H9 (cell line): ENCODE results near the gene ZNF319. TPM values are rescaled to one million over a fixed set of nuclear protein-coding genes. Genes with fewer than 3 reads are reported as not detected.

Source experiments
- DNase-seq: peaks from one replicate; pipeline ENCODE4 v3.0.0-alpha.2; 2017
- H2AFZ ChIP-seq: one replicate; pipeline ENCODE4 v1.6.1; 2013; ENCODE audit warnings: mild to moderate bottlenecking, low read length, control low read depth, moderate library complexity
- H2AK5ac ChIP-seq: 2 replicates; pipeline ENCODE4 v1.6.1; 2013; ENCODE audit warnings: low read length, control low read depth, mixed read lengths; ENCODE audit not compliant: insufficient read length
- H2BK120ac ChIP-seq: one replicate; pipeline ENCODE4 v1.6.1; 2013; ENCODE audit warnings: low read depth, mild to moderate bottlenecking, low read length, control low read depth, inconsistent platforms; ENCODE audit not compliant: poor library complexity, severe bottlenecking
- H2BK12ac ChIP-seq: 2 replicates; pipeline ENCODE4 v1.6.1; 2013; ENCODE audit warnings: low read length, control low read depth, mixed read lengths, low read depth; ENCODE audit not compliant: insufficient read length
- H2BK15ac ChIP-seq: 2 replicates; pipeline ENCODE4 v1.6.1; 2013; ENCODE audit warnings: low read depth, low read length, control low read depth
- H2BK20ac ChIP-seq: one replicate; pipeline ENCODE4 v1.6.1; 2013; ENCODE audit warnings: low read depth, mild to moderate bottlenecking, low read length, control low read depth, inconsistent platforms; ENCODE audit not compliant: poor library complexity, severe bottlenecking
- H2BK5ac ChIP-seq: 2 replicates; pipeline ENCODE4 v1.6.1; 2013; ENCODE audit warnings: low read length, control low read depth, mixed read lengths; ENCODE audit not compliant: insufficient read length
- H3K14ac ChIP-seq: 2 replicates; pipeline ENCODE4 v1.6.1; 2013; ENCODE audit warnings: low read length, control low read depth; ENCODE audit not compliant: insufficient read depth
- H3K18ac ChIP-seq: 2 replicates; pipeline ENCODE4 v1.6.1; 2013; ENCODE audit warnings: low read depth, mild to moderate bottlenecking, mixed read lengths, low read length, control low read depth; ENCODE audit not compliant: insufficient read length
- H3K23ac ChIP-seq: 2 replicates; pipeline ENCODE4 v1.6.1; 2013; ENCODE audit warnings: low read length, control low read depth, mixed read lengths, low read depth; ENCODE audit not compliant: insufficient read length
- H3K23me2 ChIP-seq: 2 replicates; pipeline ENCODE4 v1.6.1; 2013; ENCODE audit warnings: low read depth, mild to moderate bottlenecking, mixed read lengths, low read length, control low read depth; ENCODE audit not compliant: insufficient read length, poor library complexity, severe bottlenecking
- H3K27ac ChIP-seq: 2 replicates; pipeline ENCODE4 v1.5.1; 2013; ENCODE audit warnings: low read length, control low read depth, mixed read lengths, low read depth; ENCODE audit not compliant: insufficient read length
- H3K27me3 ChIP-seq: 2 replicates; pipeline ENCODE4 v1.6.1; 2013; ENCODE audit warnings: low read length, control low read depth, inconsistent platforms; ENCODE audit not compliant: insufficient read depth
- H3K4ac ChIP-seq: 2 replicates; pipeline ENCODE4 v1.6.1; 2013; ENCODE audit warnings: low read depth, mild to moderate bottlenecking, control low read depth, inconsistent platforms, low read length, moderate library complexity
- H3K4me1 ChIP-seq: 2 replicates; pipeline ENCODE4 v1.6.1; 2013; ENCODE audit warnings: low read length, control low read depth, inconsistent platforms; ENCODE audit not compliant: insufficient read depth
- H3K4me2 ChIP-seq: 2 replicates; pipeline ENCODE4 v1.6.1; 2013; ENCODE audit warnings: low read length, control low read depth, mixed read lengths; ENCODE audit not compliant: insufficient read length, insufficient read depth
- H3K56ac ChIP-seq: 2 replicates; pipeline ENCODE4 v1.6.1; 2013; ENCODE audit warnings: low read depth, mild to moderate bottlenecking, mixed read lengths, low read length, control low read depth; ENCODE audit not compliant: insufficient read length
- H3K79me1 ChIP-seq: 2 replicates; pipeline ENCODE4 v1.6.1; 2013; ENCODE audit warnings: low read depth, mild to moderate bottlenecking, moderate library complexity, low read length, control low read depth, inconsistent platforms; ENCODE audit not compliant: insufficient read depth, poor library complexity, severe bottlenecking
- H3K79me2 ChIP-seq: 2 replicates; pipeline ENCODE4 v1.6.1; 2013; ENCODE audit warnings: low read length, control low read depth, inconsistent platforms; ENCODE audit not compliant: insufficient read depth
- H3K9ac ChIP-seq: 2 replicates; pipeline ENCODE4 v1.6.1; 2013; ENCODE audit warnings: low read length, control low read depth, mixed read lengths; ENCODE audit not compliant: insufficient read length; ENCODE audit errors: extremely low read depth
- H3K9me3 ChIP-seq: one replicate; pipeline ENCODE4 v1.6.1; 2013; ENCODE audit warnings: low read depth, low read length, inconsistent platforms; ENCODE audit not compliant: control insufficient read depth
- H3T11ph ChIP-seq: one replicate; pipeline ENCODE4 v1.6.1; 2013; ENCODE audit warnings: mild to moderate bottlenecking, low read length, control low read depth, inconsistent platforms
- H4K20me1 ChIP-seq: one replicate; pipeline ENCODE4 v1.6.1; 2013; ENCODE audit not compliant: control insufficient read depth, insufficient read length, insufficient read depth
- H4K5ac ChIP-seq: 2 replicates; pipeline ENCODE4 v1.6.1; 2013; ENCODE audit warnings: low read depth, mild to moderate bottlenecking, mixed read lengths, low read length, control low read depth; ENCODE audit not compliant: insufficient read length
- H4K8ac ChIP-seq: replicated peaks from 2 replicates; pipeline ENCODE4 v1.6.1; 2013; ENCODE audit warnings: low read length, control low read depth, mixed read lengths, low read depth; ENCODE audit not compliant: insufficient read length
- H4K91ac ChIP-seq: 2 replicates; pipeline ENCODE4 v1.6.1; 2013; ENCODE audit warnings: low read depth, mild to moderate bottlenecking, moderate library complexity, mixed read lengths, low read length, control low read depth; ENCODE audit not compliant: insufficient read length
- H3K27ac Mint-ChIP-seq, 3 experiments: 2 replicates in 2 of 3; 3 replicates in 1 of 3; pipeline ENCODE4 v1.8.0; 2020 to 2021; ENCODE audit warnings: mixed read lengths in 3 of 3, mild to moderate bottlenecking in 1 of 3, moderate library complexity in 1 of 3
- H3K27me3 Mint-ChIP-seq: 2 replicates; pipeline ENCODE4 v1.8.0; 2021; ENCODE audit warnings: low read depth, mild to moderate bottlenecking, moderate library complexity, mixed read lengths
- H3K36me3 Mint-ChIP-seq, 3 experiments: 2 replicates in 2 of 3; 3 replicates in 1 of 3; pipeline ENCODE4 v1.8.0; 2020 to 2021; ENCODE audit warnings: low read depth in 3 of 3, mixed read lengths in 3 of 3; ENCODE audit not compliant: insufficient read depth in 1 of 3
- H3K4me1 Mint-ChIP-seq, 2 experiments: 2 replicates each; pipeline ENCODE4 v1.8.0; 2020; ENCODE audit warnings: mixed read lengths in 2 of 2
- H3K4me3 Mint-ChIP-seq, 2 experiments: 2 replicates in 1 of 2; 3 replicates in 1 of 2; pipeline ENCODE4 v1.8.0; 2020 to 2021; ENCODE audit warnings: mild to moderate bottlenecking in 2 of 2, mixed read lengths in 2 of 2, moderate library complexity in 1 of 2
- H3K9me3 Mint-ChIP-seq, 2 experiments: 2 replicates in 1 of 2; 3 replicates in 1 of 2; pipeline ENCODE4 v1.8.0; 2020; ENCODE audit warnings: mild to moderate bottlenecking in 2 of 2, mixed read lengths in 2 of 2, moderate library complexity in 1 of 2
- CTCF ChIP-seq: fragments of 200-600 bp; sonication (generic); conservative IDR thresholded peaks from 3 replicates; pipeline ENCODE4 v1.8.0; 2021; ENCODE audit warnings: antibody characterized with exemption, mild to moderate bottlenecking
- WGBS: extraction: QIAGEN DNeasy Blood & Tissue Kit; methylation state at CpG from one replicate; pipeline ENCODE4 v1.1.7; 2013; ENCODE audit warnings: missing lambda C conversion rate, low lambda C conversion rate, mixed read lengths; ENCODE audit not compliant: insufficient read length; ENCODE audit errors: extremely low coverage; 5-methylcytosine and 5-hydroxymethylcytosine counted together
- total RNA-seq: library from RNA; stranded (reverse); gene quantifications from 2 replicates; pipeline ENCODE4 v1.2.1, GENCODE V29; 2021

The ZNF319 gene
- total RNA-seq, 1 experiment from 2014 or later = 5.6 TPM

- no peak for TF ChIP-seq CTCF
- no peak overlapping the region for H3K27ac ChIP-seq
- no CpG with 5 or more reads among the region's 18 CpGs for WGBS
Measured at GRCh38 chr16:58022601-58023371, 22.3 kb upstream of the ZNF319 start.

More at GRCh38 chr16:58022601-58023371, 22.3 kb upstream of the ZNF319 start:
- H3K4me1 ChIP-seq = peaks cover 6% of the 10 kb centered on the region; the same call in 1 of the 2 replicates
- H2BK5ac ChIP-seq = no peak overlapping the region
- no peak for DNase-seq
- no peaks in the 10 kb centered on the region for H3K9me3 ChIP-seq
- H3K9ac ChIP-seq = no peak overlapping the region
- no peaks in the 10 kb centered on the region for H3K79me2 ChIP-seq
- H2BK15ac ChIP-seq = no peak overlapping the region
- no peaks in the 10 kb centered on the region for H4K20me1 ChIP-seq
- H3K18ac ChIP-seq = no peak overlapping the region
- H2BK12ac ChIP-seq = no peak overlapping the region
- H3K27ac Mint-ChIP-seq = no peak overlapping the region
- H4K5ac ChIP-seq = no peak overlapping the region
- H3K56ac ChIP-seq = no peak overlapping the region
- H2AK5ac ChIP-seq = no peak overlapping the region
- no peak overlapping the region for H2BK120ac ChIP-seq
- H3K27me3 ChIP-seq = no peaks in the 10 kb centered on the region
- H3K23ac ChIP-seq = no peak overlapping the region
- peak overlapping the region in 1 of 2 experiments; percentile 10; a peak in 1 of 5 replicates for H3K4me3 Mint-ChIP-seq
- no peak overlapping the region for H2BK20ac ChIP-seq
- H3K4me1 Mint-ChIP-seq = peaks cover 24 to 36% of the 10 kb centered on the region in 2 experiments
- H3K27me3 Mint-ChIP-seq = peaks cover 12% of the 10 kb centered on the region
- no peak overlapping the region for H3K4ac ChIP-seq
- no peak overlapping the region for H4K8ac ChIP-seq
- no peak overlapping the region for H4K91ac ChIP-seq
- H3K14ac ChIP-seq = no peak overlapping the region
- peaks cover 13% of the 10 kb centered on the region for H3K23me2 ChIP-seq
- H3K36me3 Mint-ChIP-seq = peaks cover 0 to 2% (median 0%) of the 10 kb centered on the region in 3 experiments; a peak in 2 of 7 replicates
- H3T11ph ChIP-seq = no peak overlapping the region
- H3K9me3 Mint-ChIP-seq = no peaks in the 10 kb centered on the region
- no peaks in the 10 kb centered on the region for H3K79me1 ChIP-seq
- no peak overlapping the region for H3K4me2 ChIP-seq
- no peak overlapping the region for H2AFZ ChIP-seq
